OCI-LY7 (cell line): ENCODE measurements around the gene SLC4A5. TPM values are rescaled to one million over a fixed set of nuclear protein-coding genes. Genes with fewer than 3 reads are reported as not detected.

Experiments
- BruUV-seq: library from RNA; stranded (reverse); fragments of 400-500 nt; replicated peaks from 2 replicates; lab custom pipeline; 2021; lab: Mats Ljungman, UMichigan
- CTCF ChIA-PET: fragments of 300-600 bp; sonication (Branson Sonifier 250); formaldehyde crosslinking; loops from one replicate; lab custom pipeline; 2022; ENCODE audit warnings: antibody characterized with exemption; ENCODE audit not compliant: unreplicated experiment; lab: Charles Lee
- POLR2A ChIA-PET: fragments of 300-600 bp; sonication (Branson Sonifier 250); formaldehyde crosslinking; loops from one replicate; lab custom pipeline; 2022; ENCODE audit warnings: antibody characterized with exemption; lab: Charles Lee
- DNase-seq: peaks from one replicate; pipeline ENCODE4 v3.0.0-alpha.2; 2015; ENCODE audit warnings: low spot score
- H2AFZ ChIP-seq: fragments of 200-600 bp; sonication (generic), shearing (Covaris generic); 2 replicates; pipeline ENCODE4 v1.6.1; 2014; ENCODE audit warnings: mild to moderate bottlenecking, antibody characterized with exemption, low read length, moderate library complexity
- H3K27ac ChIP-seq: fragments of 200-600 bp; sonication (generic); 2 replicates; pipeline ENCODE4 v1.5.1; 2014; ENCODE audit warnings: mixed run types, low read depth, mild to moderate bottlenecking, moderate library complexity, low read length, inconsistent platforms; ENCODE audit not compliant: poor library complexity, severe bottlenecking
- H3K36me3 ChIP-seq: fragments of 200-600 bp; sonication (generic); 2 replicates; pipeline ENCODE4 v1.6.1; 2014; ENCODE audit warnings: mild to moderate bottlenecking, antibody characterized with exemption, low read length, moderate library complexity, mixed read lengths; ENCODE audit not compliant: insufficient read depth
- H3K4me1 ChIP-seq: fragments of 200-600 bp; sonication (generic); 2 replicates; pipeline ENCODE4 v1.5.1; 2014; ENCODE audit warnings: mild to moderate bottlenecking, low read length; ENCODE audit not compliant: insufficient read depth, poor library complexity, severe bottlenecking
- H3K4me2 ChIP-seq: fragments of 200-600 bp; sonication (generic); 2 replicates; pipeline ENCODE4 v1.6.1; 2014; ENCODE audit warnings: mild to moderate bottlenecking, low read length
- H3K4me3 ChIP-seq: fragments of 200-600 bp; sonication (generic); 2 replicates; pipeline ENCODE4 v1.5.1; 2014; ENCODE audit warnings: mild to moderate bottlenecking, low read depth, low read length; ENCODE audit not compliant: poor library complexity, severe bottlenecking
- H3K79me2 ChIP-seq: fragments of 200-600 bp; sonication (generic); 2 replicates; pipeline ENCODE4 v1.6.1; 2016; ENCODE audit warnings: low read depth, mild to moderate bottlenecking, low read length, moderate library complexity, mixed read lengths; ENCODE audit not compliant: insufficient read depth
- H3K9me2 ChIP-seq: fragments of 200-600 bp; sonication (generic); 2 replicates; pipeline ENCODE4 v1.6.1; 2016; ENCODE audit warnings: mild to moderate bottlenecking, low read length, mixed read lengths; ENCODE audit not compliant: insufficient read depth
- H3K9me3 ChIP-seq: fragments of 200-600 bp; sonication (generic); 2 replicates; pipeline ENCODE4 v1.6.1; 2014; ENCODE audit warnings: mild to moderate bottlenecking, mixed run types, low read length, mixed read lengths
- H4K20me1 ChIP-seq: fragments of 200-600 bp; sonication (generic); 2 replicates; pipeline ENCODE4 v1.6.1; 2014; ENCODE audit warnings: mild to moderate bottlenecking, antibody characterized with exemption, low read length, moderate library complexity, mixed read lengths; ENCODE audit not compliant: insufficient read depth
- CTCF ChIP-seq: fragments of 200-600 bp; sonication (generic); conservative IDR thresholded peaks from 2 replicates; pipeline ENCODE4 v1.5.1; 2014; ENCODE audit warnings: mild to moderate bottlenecking, antibody characterized with exemption, low read length, moderate library complexity, mixed read lengths
- EZH2phosphoT487 ChIP-seq: fragments of 200-600 bp; sonication (generic); IDR thresholded peaks from 2 replicates; pipeline ENCODE4 v1.6.1; 2018; ENCODE audit warnings: low read depth, borderline replicate concordance, mild to moderate bottlenecking, mixed run types, antibody characterized with exemption, low read length, moderate library complexity, mixed read lengths
- intact Hi-C: fragments of 100-400 bp; cut with micrococcal nuclease; formaldehyde crosslinking; loops from one replicate; pipeline ENCODE4 v1.10.0; 2022; ENCODE audit not compliant: unreplicated experiment
- total RNA-seq, 2 experiments: library from RNA; depleted of rRNA in 1 of 2; stranded (reverse); fragments of >200 nt in 1 of 2; shearing (Covaris generic) in 1 of 2; gene quantifications; 2 replicates each; pipeline ENCODE4 v1.2.3, GENCODE V29; 2014 to 2022

The SLC4A5 gene
- total RNA-seq, 2 experiments from 2014 or later: 1.2 to 7.0 TPM

DNA sequence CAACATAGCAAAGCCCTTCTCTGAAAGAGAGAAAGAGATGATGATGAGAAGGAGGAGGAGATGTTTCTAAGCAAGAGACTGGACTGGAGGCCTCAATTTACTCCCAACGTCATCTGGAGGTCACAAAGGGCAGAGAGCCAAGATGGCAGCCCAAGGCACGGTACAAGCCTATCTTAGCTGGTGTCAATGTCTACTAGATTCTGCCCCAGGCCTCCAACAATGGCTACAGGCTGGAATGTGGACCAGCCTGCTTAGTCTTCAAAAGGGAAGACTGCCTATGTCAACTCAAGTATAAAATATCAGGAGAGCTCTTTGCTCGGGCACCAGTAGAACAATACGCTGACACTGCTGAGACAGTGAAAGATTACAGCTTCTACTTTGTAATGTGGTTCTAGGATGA, 6.7 kb upstream of the SLC4A5 start:
- intact Hi-C loops: no loop called here
- Histone ChIP-seq H3K27ac (no peak overlapping the region), H3K79me2 (no peaks in the 10 kb centered on the region), H3K9me2 (no peaks in the 10 kb centered on the region), H3K9me3 (no peaks in the 10 kb centered on the region), H3K36me3 (no peaks in the 10 kb centered on the region), H3K4me1 (no peaks in the 10 kb centered on the region), H3K4me2 (no peak overlapping the region), H4K20me1 (no peaks in the 10 kb centered on the region), H3K4me3 (no peak overlapping the region), H2AFZ (no peak overlapping the region)
- no peak for DNase-seq
- TF ChIP-seq EZH2phosphoT487: no peak
- no peak for TF ChIP-seq CTCF
- ChIA-PET POLR2A (no interaction called here), CTCF (no interaction called here)
- no TSS peak for BruUV-seq

DNA sequence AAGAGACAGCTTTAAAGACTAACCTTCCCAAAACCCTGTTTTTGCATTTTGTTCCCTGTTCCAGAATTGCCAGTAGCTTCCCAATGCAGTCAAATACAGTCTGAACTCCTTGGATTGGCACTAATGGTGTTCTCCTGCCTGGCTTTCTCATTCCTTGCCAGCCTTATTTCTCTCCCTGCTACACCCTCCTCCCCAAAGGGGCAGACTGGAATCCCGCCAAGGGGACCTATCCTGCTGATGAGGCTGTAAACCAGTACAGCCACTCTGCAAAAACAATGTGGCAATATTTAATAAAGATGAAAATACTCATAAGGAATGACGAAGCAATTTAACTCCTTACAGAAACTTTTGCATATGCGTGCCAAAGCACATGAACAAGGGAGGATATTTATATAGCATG, 4.5 kb upstream of the SLC4A5 start:
- no peaks in the 10 kb centered on the region for H3K4me1 ChIP-seq
- H3K79me2 ChIP-seq: no peaks in the 10 kb centered on the region
- no peak overlapping the region for H3K4me2 ChIP-seq
- no TSS peak for BruUV-seq
- no peak for TF ChIP-seq CTCF
- no peak for TF ChIP-seq EZH2phosphoT487
- H3K9me2 ChIP-seq: no peaks in the 10 kb centered on the region
- no peaks in the 10 kb centered on the region for H4K20me1 ChIP-seq
- no peak overlapping the region for H3K4me3 ChIP-seq
- ChIA-PET POLR2A (interaction anchor here (0.5 kb wide), 1 partner anchor 166 kb away, joined by 4 read pairs; no protein-coding TSS in a partner anchor), CTCF (no interaction called here)
- H3K36me3 ChIP-seq: no peaks in the 10 kb centered on the region
- no peak for DNase-seq
- intact Hi-C loops: no loop called here
- H3K27ac ChIP-seq: no peak overlapping the region
- no peaks in the 10 kb centered on the region for H3K9me3 ChIP-seq
- no peak overlapping the region for H2AFZ ChIP-seq

- CTCF ChIA-PET: no interaction called here
- no peaks in the 10 kb centered on the region for H3K79me2 ChIP-seq
- H3K36me3 ChIP-seq: no peaks in the 10 kb centered on the region
- H3K4me3 ChIP-seq: no peak overlapping the region
- no peak overlapping the region for H3K27ac ChIP-seq
- no peaks in the 10 kb centered on the region for H3K4me1 ChIP-seq
- H2AFZ ChIP-seq: no peak overlapping the region
- no peaks in the 10 kb centered on the region for H4K20me1 ChIP-seq
- H3K9me3 ChIP-seq: no peaks in the 10 kb centered on the region
- intact Hi-C loops: no loop called here
- H3K4me2 ChIP-seq: no peak overlapping the region
- no peak for DNase-seq
- BruUV-seq: no TSS peak
- H3K9me2 ChIP-seq: no peaks in the 10 kb centered on the region
- TF ChIP-seq EZH2phosphoT487 (no peak), CTCF (no peak)
- POLR2A ChIA-PET: interaction anchor here (0.6 kb wide), 1 partner anchor 16 kb away, joined by 9 read pairs; no protein-coding TSS in a partner anchor
Observed at GRCh38 chr2:74347303-74347702, 4.1 kb upstream of the SLC4A5 start.
